ENCODE data around the gene NTNG1. TPM values are rescaled to one million over a fixed set of nuclear protein-coding genes. Genes with fewer than 3 reads are reported as not detected.

Gene NTNG1
- total RNA-seq, 4 donors from 2014 or later = 0.78 to 4.2 (median 2.4) TPM

DNA sequence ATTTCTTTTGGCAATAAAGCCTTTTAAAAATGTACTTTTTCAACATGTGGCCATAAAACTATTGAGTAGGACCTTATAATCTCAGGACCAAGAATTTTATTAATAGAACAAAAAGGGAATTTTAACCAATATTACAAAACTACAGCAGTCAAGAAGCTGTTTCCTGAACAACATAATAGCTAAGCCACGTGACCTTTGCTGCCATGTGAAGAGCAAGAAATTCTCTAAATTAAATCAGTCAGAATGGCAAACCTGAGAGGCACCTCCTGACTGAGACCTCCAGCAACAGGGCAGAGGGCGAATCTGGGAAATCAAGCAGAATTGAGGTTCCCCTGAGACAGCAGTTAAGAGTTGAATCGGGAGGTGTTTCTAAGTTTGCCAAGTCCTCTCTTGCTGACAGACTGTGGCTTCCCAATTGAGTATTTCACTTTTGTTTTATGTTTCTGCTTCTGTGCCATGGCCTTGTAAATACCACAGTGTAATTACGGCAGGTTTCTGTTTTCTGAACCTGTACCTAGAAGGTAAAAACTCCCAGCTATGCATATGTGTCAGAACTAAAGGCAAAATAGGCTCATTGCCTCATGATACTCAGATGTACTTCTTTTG, 358.4 kb downstream of the NTNG1 start:
- TF ChIP-seq POLR2A (IDR thresholded peaks at IDR 0.05; ENCODE audit: low read depth) (no peak), POLR2AphosphoS5 (IDR thresholded peaks at IDR 0.05) (no peak), CTCF (IDR thresholded peaks at IDR 0.05) (no peak), EP300 (IDR thresholded peaks at IDR 0.05) (no peak)
- Histone ChIP-seq H3K4me3 (no peak overlapping the region), H3K36me3 (no peaks in the 10 kb centered on the region), H3K27me3 (no peaks in the 10 kb centered on the region), H3K9me3 (no peaks in the 10 kb centered on the region), H3K27ac (replicated peaks in 1 of 4) (no peak overlapping the region), H3K4me1 (peaks cover 0 to 3% (median 0%) of the 10 kb centered on the region in 4 donors)
- DNase-seq (ENCODE audit: extremely low spot score) = no peak
- intact Hi-C loops (cut with DNase I) = no loop called here
- 62% methylated on average over 4 of the region's 4 CpGs for WGBS

DNA sequence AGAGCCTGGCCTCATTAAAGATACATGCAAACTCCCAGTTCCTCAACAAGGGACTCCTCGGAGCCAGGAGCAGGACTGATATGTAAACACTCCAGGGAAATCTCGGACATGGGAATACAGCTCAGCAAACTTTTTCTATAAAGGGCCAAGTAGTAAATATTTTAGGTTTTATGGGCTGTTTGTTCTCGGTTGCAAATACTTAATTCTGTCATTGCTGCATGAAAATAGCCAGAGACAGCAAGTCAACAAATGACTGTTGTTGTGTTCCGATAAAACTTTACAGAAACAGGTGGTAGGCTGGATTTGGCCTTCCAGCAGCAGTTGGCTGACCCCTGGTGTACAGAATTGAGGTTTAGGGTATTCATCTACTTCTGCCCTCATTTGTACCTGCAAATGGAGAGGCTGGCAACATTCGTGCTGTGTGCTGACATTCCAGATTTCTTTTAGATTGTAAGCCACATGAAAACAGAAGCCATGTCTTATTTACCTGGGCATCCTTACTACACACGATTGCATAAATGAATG, 360.3 kb downstream of the NTNG1 start:
- DNase-seq (ENCODE audit: extremely low spot score) = no peak
- Histone ChIP-seq H3K36me3 (no peaks in the 10 kb centered on the region), H3K27me3 (no peaks in the 10 kb centered on the region), H3K27ac (replicated peaks in 1 of 4) (no peak overlapping the region), H3K9me3 (no peaks in the 10 kb centered on the region), H3K4me3 (no peak overlapping the region), H3K4me1 (peaks cover 0 to under 1% (median 0%) of the 10 kb centered on the region in 4 donors)
- intact Hi-C loops (cut with DNase I) = no loop called here
- TF ChIP-seq EP300 (IDR thresholded peaks at IDR 0.05) = no peak
- no peak for TF ChIP-seq POLR2AphosphoS5 (IDR thresholded peaks at IDR 0.05)
- TF ChIP-seq CTCF (IDR thresholded peaks at IDR 0.05) = no peak
- no peak for TF ChIP-seq POLR2A (IDR thresholded peaks at IDR 0.05; ENCODE audit: low read depth)
- 79% methylated on average over 6 of the region's 6 CpGs for WGBS

GRCh38 chr1:107510347-107510746, 369.5 kb downstream of the NTNG1 start:
- no peaks in the 10 kb centered on the region for H3K36me3 ChIP-seq
- no peaks in the 10 kb centered on the region for H3K27me3 ChIP-seq
- no peak overlapping the region for H3K4me3 ChIP-seq
- TF ChIP-seq POLR2AphosphoS5 (IDR thresholded peaks at IDR 0.05) = no peak
- TF ChIP-seq CTCF (IDR thresholded peaks at IDR 0.05) = no peak
- TF ChIP-seq EP300 (IDR thresholded peaks at IDR 0.05) = no peak
- no peak for TF ChIP-seq POLR2A (IDR thresholded peaks at IDR 0.05; ENCODE audit: low read depth)
- 78% methylated on average over 4 of the region's 4 CpGs for WGBS
- no peaks in the 10 kb centered on the region for H3K9me3 ChIP-seq
- DNase-seq (ENCODE audit: extremely low spot score) = peak; percentile 47
- no peaks in the 10 kb centered on the region for H3K4me1 ChIP-seq
- H3K27ac ChIP-seq (replicated peaks in 1 of 4) = no peak overlapping the region
- intact Hi-C loops (cut with DNase I) = no loop called here

- H3K4me1 ChIP-seq = no peaks in the 10 kb centered on the region
- TF ChIP-seq EP300 (IDR thresholded peaks at IDR 0.05) (no peak), POLR2A (IDR thresholded peaks at IDR 0.05; ENCODE audit: low read depth) (no peak), CTCF (IDR thresholded peaks at IDR 0.05) (no peak), POLR2AphosphoS5 (IDR thresholded peaks at IDR 0.05) (no peak)
- H3K27ac ChIP-seq (replicated peaks in 1 of 4) = no peak overlapping the region
- 72% methylated on average over 2 of the region's 2 CpGs for WGBS
- no peaks in the 10 kb centered on the region for H3K36me3 ChIP-seq
- H3K27me3 ChIP-seq = no peaks in the 10 kb centered on the region
- no peak for DNase-seq (ENCODE audit: extremely low spot score)
- no peak overlapping the region for H3K4me3 ChIP-seq
- H3K9me3 ChIP-seq = no peaks in the 10 kb centered on the region
- intact Hi-C loops (cut with DNase I) = no loop called here
Observed at GRCh38 chr1:107512836-107513235, 372.0 kb downstream of the NTNG1 start.

GRCh38 chr1:107514841-107515240, 374.0 kb downstream of the NTNG1 start:
- Histone ChIP-seq H3K36me3 (no peaks in the 10 kb centered on the region), H3K27me3 (no peaks in the 10 kb centered on the region), H3K4me1 (no peaks in the 10 kb centered on the region), H3K9me3 (no peaks in the 10 kb centered on the region), H3K4me3 (no peak overlapping the region), H3K27ac (replicated peaks in 1 of 4) (no peak overlapping the region)
- intact Hi-C loops (cut with DNase I) = no loop called here
- DNase-seq (ENCODE audit: extremely low spot score) = no peak
- 83% methylated on average over 3 of the region's 3 CpGs for WGBS
- TF ChIP-seq EP300 (IDR thresholded peaks at IDR 0.05) = no peak
- no peak for TF ChIP-seq CTCF (IDR thresholded peaks at IDR 0.05)
- TF ChIP-seq POLR2AphosphoS5 (IDR thresholded peaks at IDR 0.05) = no peak
- no peak for TF ChIP-seq POLR2A (IDR thresholded peaks at IDR 0.05; ENCODE audit: low read depth)

Data from esophagus muscularis mucosa (tissue), 4 donors.